ENCODE data around the gene NOL3.

DNA sequence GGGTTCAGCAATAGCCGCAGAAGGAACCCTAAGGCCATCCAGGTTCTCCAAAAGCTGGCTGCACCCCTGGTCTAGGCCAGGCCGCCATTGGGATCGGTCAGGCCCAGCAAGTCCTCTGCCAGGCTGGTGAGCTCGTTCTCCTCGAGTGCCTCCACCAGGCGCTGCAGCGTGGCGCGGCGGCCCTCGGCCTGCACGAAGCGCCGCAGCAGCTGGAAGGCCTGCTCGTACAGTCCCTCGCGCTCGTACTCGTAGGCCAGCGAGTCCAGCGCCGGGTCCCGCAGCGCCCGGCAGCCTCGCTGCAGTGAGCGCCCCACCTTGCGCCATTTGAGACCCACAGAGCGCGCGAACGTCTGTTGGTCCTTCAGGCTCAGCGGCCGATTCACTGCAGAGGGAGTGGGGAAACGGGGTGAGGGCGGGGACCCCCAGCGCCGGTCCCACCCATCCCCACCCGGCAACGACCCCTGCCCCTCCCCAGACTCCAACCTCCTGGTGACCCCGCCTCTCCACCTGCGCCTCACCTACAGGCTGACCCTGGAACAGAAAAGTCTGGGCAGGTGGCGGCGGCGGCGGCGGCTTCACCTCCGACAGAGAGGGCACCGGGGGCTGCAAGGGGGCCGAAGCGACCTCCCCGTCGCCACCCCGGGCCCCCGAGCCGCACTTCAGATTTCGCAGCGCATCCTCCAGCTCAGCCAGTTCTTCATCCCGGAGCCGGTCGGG, 15.6 kb upstream of the NOL3 start:
- TF ChIP-seq, protein P1, sequence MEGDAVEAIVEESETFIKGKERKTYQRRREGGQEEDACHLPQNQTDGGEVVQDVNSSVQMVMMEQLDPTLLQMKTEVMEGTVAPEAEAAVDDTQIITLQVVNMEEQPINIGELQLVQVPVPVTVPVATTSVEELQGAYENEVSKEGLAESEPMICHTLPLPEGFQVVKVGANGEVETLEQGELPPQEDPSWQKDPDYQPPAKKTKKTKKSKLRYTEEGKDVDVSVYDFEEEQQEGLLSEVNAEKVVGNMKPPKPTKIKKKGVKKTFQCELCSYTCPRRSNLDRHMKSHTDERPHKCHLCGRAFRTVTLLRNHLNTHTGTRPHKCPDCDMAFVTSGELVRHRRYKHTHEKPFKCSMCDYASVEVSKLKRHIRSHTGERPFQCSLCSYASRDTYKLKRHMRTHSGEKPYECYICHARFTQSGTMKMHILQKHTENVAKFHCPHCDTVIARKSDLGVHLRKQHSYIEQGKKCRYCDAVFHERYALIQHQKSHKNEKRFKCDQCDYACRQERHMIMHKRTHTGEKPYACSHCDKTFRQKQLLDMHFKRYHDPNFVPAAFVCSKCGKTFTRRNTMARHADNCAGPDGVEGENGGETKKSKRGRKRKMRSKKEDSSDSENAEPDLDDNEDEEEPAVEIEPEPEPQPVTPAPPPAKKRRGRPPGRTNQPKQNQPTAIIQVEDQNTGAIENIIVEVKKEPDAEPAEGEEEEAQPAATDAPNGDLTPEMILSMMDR (conservative IDR thresholded peaks at IDR 0.05; ENCODE audit: low read depth, low read length) = no peak
- TF ChIP-seq EZH2 (IDR thresholded peaks at IDR 0.05; ENCODE audit: low read length, unreplicated experiment) = no peak

Measured in PC-3 (cell line).